Activated CD4-positive, alpha-beta T cell treated with anti-CD3 and anti-CD28 coated beads for 36 hours (primary cell): ENCODE data around the gene PIRT. TPM values are rescaled to one million over a fixed set of nuclear protein-coding genes. Genes with fewer than 3 reads are reported as not detected.

ENCODE experiments used
- ATAC-seq: fragments of 200-7000 bp; cut with Tn5 transposase; one replicate; pipeline ENCODE4 v1.10.0; 2021; ENCODE audit warnings: mild to moderate bottlenecking, moderate library complexity
- CTCF ChIA-PET: fragments of 350-600 bp; sonication (Branson Sonifier 250); formaldehyde crosslinking; loops from one replicate; lab custom pipeline; 2021; ENCODE audit warnings: antibody characterized with exemption; lab: Charles Lee
- POLR2A ChIA-PET: fragments of 350-600 bp; sonication (Branson Sonifier 250); formaldehyde crosslinking; loops from one replicate; lab custom pipeline; 2021; ENCODE audit warnings: antibody characterized with exemption, inconsistent platforms; lab: Charles Lee
- DNase-seq: peaks from one replicate; pipeline ENCODE4 v3.0.0-alpha.2; 2020
- H3K27ac Mint-ChIP-seq: one replicate; pipeline ENCODE4 v1.8.0; 2021; ENCODE audit warnings: mixed read lengths
- H3K27me3 Mint-ChIP-seq: one replicate; pipeline ENCODE4 v1.8.0; 2021; ENCODE audit warnings: mixed read lengths
- H3K36me3 Mint-ChIP-seq: one replicate; pipeline ENCODE4 v1.8.0; 2021; ENCODE audit warnings: low read depth, mixed read lengths
- H3K4me1 Mint-ChIP-seq: one replicate; pipeline ENCODE4 v1.8.0; 2021; ENCODE audit warnings: mixed read lengths
- H3K4me3 Mint-ChIP-seq: one replicate; pipeline ENCODE4 v1.8.0; 2021; ENCODE audit warnings: mild to moderate bottlenecking, moderate library complexity, mixed read lengths
- H3K9me3 Mint-ChIP-seq: one replicate; pipeline ENCODE4 v1.8.0; 2021; ENCODE audit warnings: low read depth, mixed read lengths
- intact Hi-C, 2 experiments: fragments of 100-400 bp; cut with DNase I in 1 of 2; cut with micrococcal nuclease in 1 of 2; formaldehyde crosslinking; loops; one replicate each; pipeline versions ENCODE4 v1.14.2 to v1.15.1; 2022 to 2024; cut with DNase I, micrococcal nuclease
- total RNA-seq, 2 experiments: library from RNA; stranded (reverse); gene quantifications; one replicate each; pipeline ENCODE4 v1.2.3, GENCODE V29; 2021

PIRT gene
- total RNA-seq, 2 experiments from 2014 or later, result not detected

- CTCF ChIA-PET, result interaction anchor here (0.6 to 3.0 kb wide), 10 partner anchors 21 to 1134 kb away, joined by 3 to 19 read pairs (median 9); no protein-coding TSS in a partner anchor
- no peaks in the 10 kb centered on the region for H3K36me3 Mint-ChIP-seq
- H3K27ac Mint-ChIP-seq, result no peak overlapping the region
- DNase-seq (no peak), ATAC-seq (no peak)
- peak overlapping the region; percentile 67 for H3K4me3 Mint-ChIP-seq
- no peaks in the 10 kb centered on the region for H3K27me3 Mint-ChIP-seq
- no peaks in the 10 kb centered on the region for H3K9me3 Mint-ChIP-seq
- intact Hi-C loops, result loop anchor here (1.0 kb wide), 6 partner anchors 73 to 214 kb away; partner anchors contain the start of genes ADPRM (in 1 of the 2) and SCO1 (in 1 of the 2)
- POLR2A ChIA-PET, result no interaction called here
- H3K4me1 Mint-ChIP-seq, result peaks cover 10% of the 10 kb centered on the region
Observed at GRCh38 chr17:10845388-10845751, 7.5 kb upstream of the PIRT start.

GRCh38 chr17:10844621-10845387 is 6.9 kb upstream of the PIRT start:
- POLR2A ChIA-PET, result interaction anchor here (0.6 to 0.7 kb wide), 2 partner anchors 86 to 132 kb away, joined by 3 to 5 read pairs; no protein-coding TSS in a partner anchor
- Mint-ChIP-seq H3K27me3 (no peaks in the 10 kb centered on the region), H3K27ac (peak overlapping the region; percentile 1), H3K4me1 (peaks cover 10% of the 10 kb centered on the region), H3K9me3 (no peaks in the 10 kb centered on the region), H3K36me3 (no peaks in the 10 kb centered on the region), H3K4me3 (peak overlapping the region; percentile 67)
- CTCF ChIA-PET, result interaction anchor here (0.7 to 3.0 kb wide), 15 partner anchors 10 to 226 kb away, joined by 3 to 19 read pairs (median 7); no protein-coding TSS in a partner anchor
- ATAC-seq, result peak; percentile 94
- peak; percentile 86 for DNase-seq
- intact Hi-C loops, result loop anchor here (1.0 kb wide), 6 partner anchors 73 to 214 kb away; partner anchors contain the start of genes ADPRM (in 1 of the 2) and SCO1 (in 1 of the 2)

- H3K4me3 Mint-ChIP-seq, result no peak overlapping the region
- H3K27me3 Mint-ChIP-seq, result no peaks in the 10 kb centered on the region
- peaks cover 10% of the 10 kb centered on the region for H3K4me1 Mint-ChIP-seq
- no peaks in the 10 kb centered on the region for H3K36me3 Mint-ChIP-seq
- intact Hi-C loops, result no loop called here
- ATAC-seq, result no peak
- CTCF ChIA-PET, result interaction anchor here (1.2 to 3.0 kb wide), 10 partner anchors 9 to 225 kb away, joined by 3 to 19 read pairs (median 8); no protein-coding TSS in a partner anchor
- no peak overlapping the region for H3K27ac Mint-ChIP-seq
- peak; percentile 54 for DNase-seq
- H3K9me3 Mint-ChIP-seq, result no peaks in the 10 kb centered on the region
- POLR2A ChIA-PET, result no interaction called here
Observed at GRCh38 chr17:10843811-10844210, 5.9 kb upstream of the PIRT start.

- Mint-ChIP-seq H3K4me1 (peaks cover 10% of the 10 kb centered on the region), H3K36me3 (no peaks in the 10 kb centered on the region), H3K27ac (no peak overlapping the region), H3K4me3 (no peak overlapping the region), H3K27me3 (no peaks in the 10 kb centered on the region), H3K9me3 (no peaks in the 10 kb centered on the region)
- ATAC-seq (no peak), DNase-seq (no peak)
- ChIA-PET POLR2A (no interaction called here), CTCF (interaction anchor here (0.7 to 3.0 kb wide), 5 partner anchors 17 to 196 kb away, joined by 3 to 15 read pairs (median 4); no protein-coding TSS in a partner anchor)
- intact Hi-C loops, result no loop called here
Observed at GRCh38 chr17:10842658-10843057, 4.8 kb upstream of the PIRT start.

- Mint-ChIP-seq H3K4me1 (no peaks in the 10 kb centered on the region), H3K4me3 (no peak overlapping the region), H3K27ac (no peak overlapping the region), H3K36me3 (no peaks in the 10 kb centered on the region), H3K9me3 (no peaks in the 10 kb centered on the region), H3K27me3 (no peaks in the 10 kb centered on the region)
- no peak for DNase-seq
- intact Hi-C loops, result no loop called here
- ATAC-seq, result no peak
- CTCF ChIA-PET, result interaction anchor here (1.3 kb wide), 1 partner anchor 192 kb away, joined by 8 read pairs; no protein-coding TSS in a partner anchor
- POLR2A ChIA-PET, result no interaction called here
Observed at GRCh38 chr17:10838682-10839081, 795 bp upstream of the PIRT start.

GRCh38 chr17:10836966-10837590 is 809 bp downstream of the PIRT start:
- Mint-ChIP-seq H3K27me3 (no peaks in the 10 kb centered on the region), H3K4me3 (no peak overlapping the region), H3K27ac (no peak overlapping the region), H3K9me3 (no peaks in the 10 kb centered on the region), H3K4me1 (no peaks in the 10 kb centered on the region), H3K36me3 (no peaks in the 10 kb centered on the region)
- DNase-seq (no peak), ATAC-seq (no peak)
- ChIA-PET POLR2A (no interaction called here), CTCF (interaction anchor here (0.8 kb wide), 1 partner anchor 39 kb away, joined by 3 read pairs; no protein-coding TSS in a partner anchor)
- intact Hi-C loops, result no loop called here

GRCh38 chr17:10836145-10836544 is 1.7 kb downstream of the PIRT start:
- Mint-ChIP-seq H3K27me3 (no peaks in the 10 kb centered on the region), H3K4me1 (no peaks in the 10 kb centered on the region), H3K27ac (no peak overlapping the region), H3K9me3 (no peaks in the 10 kb centered on the region), H3K36me3 (no peaks in the 10 kb centered on the region), H3K4me3 (no peak overlapping the region)
- ChIA-PET CTCF (interaction anchor here (1.8 kb wide), 1 partner anchor 8 kb away, joined by 7 read pairs; no protein-coding TSS in a partner anchor), POLR2A (no interaction called here)
- intact Hi-C loops, result no loop called here
- DNase-seq, result no peak
- no peak for ATAC-seq

- no peak overlapping the region for H3K4me3 Mint-ChIP-seq
- H3K9me3 Mint-ChIP-seq, result no peaks in the 10 kb centered on the region
- no peaks in the 10 kb centered on the region for H3K27me3 Mint-ChIP-seq
- ChIA-PET POLR2A (no interaction called here), CTCF (interaction anchor here (0.5 kb wide), 1 partner anchor 47 kb away, joined by 3 read pairs; no protein-coding TSS in a partner anchor)
- no peak for DNase-seq
- no peaks in the 10 kb centered on the region for H3K4me1 Mint-ChIP-seq
- ATAC-seq, result no peak
- H3K36me3 Mint-ChIP-seq, result no peaks in the 10 kb centered on the region
- intact Hi-C loops, result no loop called here
- no peak overlapping the region for H3K27ac Mint-ChIP-seq
Observed at GRCh38 chr17:10831696-10832095, 6.2 kb downstream of the PIRT start.

- Mint-ChIP-seq H3K27me3 (peaks cover 2% of the 10 kb centered on the region), H3K27ac (no peak overlapping the region), H3K4me3 (no peak overlapping the region), H3K36me3 (no peaks in the 10 kb centered on the region), H3K4me1 (no peaks in the 10 kb centered on the region), H3K9me3 (no peaks in the 10 kb centered on the region)
- DNase-seq, result no peak
- ChIA-PET CTCF (interaction anchor here (0.5 kb wide), 1 partner anchor 99 kb away, joined by 3 read pairs; no protein-coding TSS in a partner anchor), POLR2A (no interaction called here)
- intact Hi-C loops, result no loop called here
- ATAC-seq, result no peak
Observed at GRCh38 chr17:10827898-10828552, 9.9 kb downstream of the PIRT start.

GRCh38 chr17:10824874-10825273 is 13.0 kb downstream of the PIRT start:
- no peaks in the 10 kb centered on the region for H3K4me1 Mint-ChIP-seq
- intact Hi-C loops, result no loop called here
- ChIA-PET POLR2A (no interaction called here), CTCF (interaction anchor here (0.7 kb wide), 1 partner anchor 16 kb away, joined by 3 read pairs; no protein-coding TSS in a partner anchor)
- DNase-seq (no peak), ATAC-seq (no peak)
- H3K36me3 Mint-ChIP-seq, result no peaks in the 10 kb centered on the region
- H3K9me3 Mint-ChIP-seq, result no peaks in the 10 kb centered on the region
- no peak overlapping the region for H3K4me3 Mint-ChIP-seq
- H3K27me3 Mint-ChIP-seq, result peaks cover 2% of the 10 kb centered on the region
- no peak overlapping the region for H3K27ac Mint-ChIP-seq

- ChIA-PET CTCF (no interaction called here), POLR2A (no interaction called here)
- H3K9me3 Mint-ChIP-seq, result no peaks in the 10 kb centered on the region
- ATAC-seq (no peak), DNase-seq (no peak)
- H3K4me1 Mint-ChIP-seq, result no peaks in the 10 kb centered on the region
- no peak overlapping the region for H3K27ac Mint-ChIP-seq
- H3K36me3 Mint-ChIP-seq, result no peaks in the 10 kb centered on the region
- peaks cover 2% of the 10 kb centered on the region for H3K27me3 Mint-ChIP-seq
- intact Hi-C loops, result no loop called here
- H3K4me3 Mint-ChIP-seq, result no peak overlapping the region
Observed at GRCh38 chr17:10821770-10822169, 16.1 kb downstream of the PIRT start.
